Measurements from ENCODE around the gene TMEM86B. TPM values are rescaled to one million over a fixed set of nuclear protein-coding genes. Genes with fewer than 3 reads are reported as not detected.

TMEM86B gene
- total RNA-seq, 1 donor from 2014 or later, result 4.8 TPM

DNA sequence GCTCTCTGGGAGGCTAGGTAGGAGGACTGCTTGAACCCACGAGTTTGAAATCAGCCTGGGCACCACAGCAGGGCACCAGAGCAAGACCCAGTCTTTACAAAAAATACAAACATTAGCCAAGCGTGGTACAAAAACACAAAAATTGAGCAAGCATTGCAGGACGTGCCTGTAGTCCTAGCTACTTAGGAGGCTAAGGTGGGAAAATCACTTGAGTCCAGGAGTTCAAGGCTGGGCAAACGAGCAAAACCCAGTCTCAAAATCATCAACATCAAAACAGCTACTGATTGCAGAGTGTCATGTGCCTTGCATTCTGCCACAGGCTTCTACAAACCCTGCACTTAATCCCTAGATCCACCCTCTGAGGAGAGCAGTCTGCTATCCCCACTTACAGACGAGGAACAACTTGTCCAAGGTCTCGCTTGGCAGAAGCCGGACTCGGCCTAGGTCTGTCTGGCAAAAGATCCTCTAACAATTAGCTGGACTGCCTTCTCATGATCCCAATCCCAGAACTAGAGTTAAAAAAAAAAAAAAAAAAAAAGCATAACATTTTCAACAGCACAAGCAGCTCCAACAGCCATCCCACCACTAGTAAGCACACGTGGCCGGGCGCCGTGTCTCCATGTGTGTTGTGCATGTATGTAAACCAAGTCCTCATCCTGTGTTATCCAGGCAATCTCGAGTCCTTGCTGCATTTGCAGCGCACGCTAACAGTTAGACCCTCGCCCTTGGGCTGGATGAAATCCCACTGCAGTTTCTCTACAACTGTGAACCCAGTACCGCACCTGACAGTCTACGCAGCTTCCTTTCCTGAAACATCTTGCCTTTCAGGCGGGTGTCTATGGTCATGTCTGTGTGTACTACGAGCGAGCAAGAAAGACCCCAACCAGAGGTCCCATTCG is 28.2 kb upstream of the TMEM86B start:
- H3K27me3 ChIP-seq (ENCODE audit: low read depth), result no peaks in the 10 kb centered on the region
- intact Hi-C loops (cut with DNase I), result no loop called here

DNA sequence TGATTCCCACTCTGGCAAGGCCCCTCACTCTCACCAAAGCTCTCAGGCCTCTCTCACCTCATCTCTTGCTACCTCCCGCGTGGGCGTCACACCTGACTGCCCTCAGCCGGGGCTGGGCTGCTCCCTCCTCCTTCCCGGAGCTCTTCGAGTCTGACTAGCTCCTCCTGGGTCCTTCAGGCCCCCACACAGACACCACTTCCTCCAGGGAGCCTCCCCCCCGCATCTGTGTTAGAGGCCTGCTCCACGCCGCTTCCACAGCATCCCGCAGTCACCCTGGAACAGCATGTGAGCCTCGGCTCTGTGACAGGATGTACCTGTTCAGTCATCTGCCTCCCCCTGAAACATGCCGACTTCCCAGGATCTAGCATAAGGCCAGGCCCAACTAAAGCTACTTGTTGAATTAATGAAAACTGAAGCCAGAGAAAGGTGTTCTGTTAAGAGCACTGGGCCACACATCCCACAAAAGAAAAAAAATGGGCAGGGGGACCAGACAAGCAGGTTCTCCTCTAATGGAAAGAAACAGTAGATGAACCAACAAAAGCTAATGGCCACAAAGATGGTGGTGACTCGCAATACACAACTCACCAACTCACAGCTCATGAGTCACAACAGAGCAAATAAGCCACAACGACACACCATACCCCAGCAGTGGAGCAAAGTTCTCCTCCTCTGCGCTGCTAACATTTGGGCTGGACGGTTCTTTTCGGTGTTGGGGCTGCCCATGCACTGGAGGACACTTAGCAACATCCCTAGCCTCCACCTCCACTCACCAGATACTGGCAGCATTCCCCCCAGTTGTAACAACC is 27.3 kb upstream of the TMEM86B start:
- intact Hi-C loops (cut with DNase I), result no loop called here

More for the DNA sequence above, 28.2 kb upstream of the TMEM86B start:
- Histone ChIP-seq H3K4me3 (peak overlapping the region; percentile 94), H3K27ac (peak overlapping the region; percentile 89), H3K36me3 (no peaks in the 10 kb centered on the region), H3K9me3 (no peaks in the 10 kb centered on the region), H3K4me1 (peaks cover 69% of the 10 kb centered on the region)
- TF ChIP-seq, protein P1, sequence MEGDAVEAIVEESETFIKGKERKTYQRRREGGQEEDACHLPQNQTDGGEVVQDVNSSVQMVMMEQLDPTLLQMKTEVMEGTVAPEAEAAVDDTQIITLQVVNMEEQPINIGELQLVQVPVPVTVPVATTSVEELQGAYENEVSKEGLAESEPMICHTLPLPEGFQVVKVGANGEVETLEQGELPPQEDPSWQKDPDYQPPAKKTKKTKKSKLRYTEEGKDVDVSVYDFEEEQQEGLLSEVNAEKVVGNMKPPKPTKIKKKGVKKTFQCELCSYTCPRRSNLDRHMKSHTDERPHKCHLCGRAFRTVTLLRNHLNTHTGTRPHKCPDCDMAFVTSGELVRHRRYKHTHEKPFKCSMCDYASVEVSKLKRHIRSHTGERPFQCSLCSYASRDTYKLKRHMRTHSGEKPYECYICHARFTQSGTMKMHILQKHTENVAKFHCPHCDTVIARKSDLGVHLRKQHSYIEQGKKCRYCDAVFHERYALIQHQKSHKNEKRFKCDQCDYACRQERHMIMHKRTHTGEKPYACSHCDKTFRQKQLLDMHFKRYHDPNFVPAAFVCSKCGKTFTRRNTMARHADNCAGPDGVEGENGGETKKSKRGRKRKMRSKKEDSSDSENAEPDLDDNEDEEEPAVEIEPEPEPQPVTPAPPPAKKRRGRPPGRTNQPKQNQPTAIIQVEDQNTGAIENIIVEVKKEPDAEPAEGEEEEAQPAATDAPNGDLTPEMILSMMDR (IDR thresholded peaks at IDR 0.05), result no peak
- ATAC-seq (no peak), DNase-seq (no peak)

DNA sequence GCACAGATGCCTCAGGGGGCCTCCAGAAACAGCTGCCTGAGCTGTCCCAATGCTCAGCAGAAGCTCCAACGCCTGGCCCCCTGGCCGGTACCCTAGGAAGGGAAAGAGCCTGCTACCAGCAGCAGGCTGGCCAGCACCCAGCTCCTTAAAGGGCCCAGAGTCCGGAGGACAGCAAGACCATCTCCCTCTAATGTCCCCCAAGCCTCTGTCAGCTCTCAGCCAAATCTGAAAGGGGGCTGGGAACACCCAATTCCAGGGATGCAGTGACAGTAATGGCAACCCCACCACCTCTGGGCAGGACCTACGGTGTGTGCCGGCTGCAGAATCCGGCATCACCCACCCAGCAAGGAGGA is 26.0 kb upstream of the TMEM86B start:
- no peaks in the 10 kb centered on the region for H3K36me3 ChIP-seq
- TF ChIP-seq, protein P1 (IDR thresholded peaks at IDR 0.05), result no peak
- no peak for ATAC-seq
- no peak for DNase-seq
- H3K4me3 ChIP-seq, result peak overlapping the region; percentile 94
- intact Hi-C loops (cut with DNase I), result no loop called here
- no peaks in the 10 kb centered on the region for H3K9me3 ChIP-seq
- peaks cover 82% of the 10 kb centered on the region for H3K4me1 ChIP-seq
- no peaks in the 10 kb centered on the region for H3K27me3 ChIP-seq (ENCODE audit: low read depth)
- peak overlapping the region; percentile 83 for H3K27ac ChIP-seq

More for the DNA sequence above, 27.3 kb upstream of the TMEM86B start:
- H3K36me3 ChIP-seq, result no peaks in the 10 kb centered on the region
- no peaks in the 10 kb centered on the region for H3K27me3 ChIP-seq (ENCODE audit: low read depth)
- peak overlapping the region; percentile 94 for H3K4me3 ChIP-seq
- peak overlapping the region; percentile 83 for H3K27ac ChIP-seq
- no peak for ATAC-seq
- no peak for DNase-seq
- TF ChIP-seq, protein P1 (IDR thresholded peaks at IDR 0.05), result no peak
- no peaks in the 10 kb centered on the region for H3K9me3 ChIP-seq
- H3K4me1 ChIP-seq, result peaks cover 79% of the 10 kb centered on the region

DNA sequence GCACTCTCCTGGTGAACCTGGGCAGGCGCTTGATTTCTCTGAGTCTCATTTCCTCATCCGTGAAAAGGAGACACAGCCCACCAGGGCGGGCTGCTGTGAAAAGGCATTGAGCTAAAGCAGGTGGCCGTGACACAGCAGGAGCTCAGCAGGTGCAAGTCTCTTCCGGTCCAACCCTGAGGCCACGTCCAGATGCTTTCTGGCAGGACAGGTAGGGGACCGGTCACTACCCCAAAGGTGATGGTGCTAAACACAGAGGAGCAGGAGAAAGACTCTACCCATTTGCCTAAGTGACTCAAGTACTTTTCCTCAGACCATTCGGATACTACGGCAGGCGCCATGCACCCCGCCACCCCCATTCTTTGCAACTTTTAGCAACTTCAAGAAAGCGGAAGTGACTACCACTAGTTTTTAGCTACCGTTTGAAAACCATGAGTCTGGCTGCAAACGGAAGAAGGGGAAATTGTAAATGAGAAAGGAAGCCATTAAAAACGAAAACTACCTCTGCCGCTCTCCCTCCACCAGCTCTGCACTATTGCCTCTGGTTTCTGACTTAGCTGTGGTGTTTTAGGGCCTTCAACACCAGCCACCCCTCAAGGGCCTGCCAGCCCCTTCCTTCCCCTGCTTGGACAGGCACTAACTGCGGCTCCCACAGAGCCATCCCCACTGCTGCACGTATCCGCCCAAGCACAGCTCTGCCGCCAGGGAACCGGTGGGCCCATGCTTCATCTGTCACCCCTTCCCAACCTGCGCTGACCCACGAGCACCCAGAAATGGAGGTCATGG is 25.5 kb upstream of the TMEM86B start:
- peak overlapping the region; percentile 94 for H3K4me3 ChIP-seq
- TF ChIP-seq, protein P1 (IDR thresholded peaks at IDR 0.05), result no peak
- peak overlapping the region; percentile 83 for H3K27ac ChIP-seq
- DNase-seq, result no peak
- no peaks in the 10 kb centered on the region for H3K9me3 ChIP-seq
- intact Hi-C loops (cut with DNase I), result no loop called here
- peaks cover 81% of the 10 kb centered on the region for H3K4me1 ChIP-seq
- no peaks in the 10 kb centered on the region for H3K27me3 ChIP-seq (ENCODE audit: low read depth)
- no peaks in the 10 kb centered on the region for H3K36me3 ChIP-seq
- no peak for ATAC-seq

All from lower lobe of right lung (tissue), 2 donors.